Left lung (tissue), 10 donors: ENCODE data around the gene COL4A2. TPM values are rescaled to one million over a fixed set of nuclear protein-coding genes. Genes with fewer than 3 reads are reported as not detected.
A peak's percentile ranks its signal among the peaks of the same experiment; 100 is the strongest.

Source experiments
- ATAC-seq: fragments of 200-7000 bp; cut with Tn5 transposase; one replicate; pipeline ENCODE4 v1.9.1; 2020; ENCODE audit warnings: moderate library complexity
- DNase-seq, 4 donors: peaks; one replicate each; pipeline ENCODE4 v3.0.0-alpha.2; 2013 to 2020
- H3K27ac ChIP-seq, 2 donors: fragments of 200-600 bp; sonication (generic) in 1 of 2; one replicate each; pipeline versions ENCODE4 v1.5.0 to v1.8.0; 2020 to 2021
- H3K27me3 ChIP-seq, 2 donors: fragments of 200-600 bp; sonication (generic) in 1 of 2; one replicate each; pipeline versions ENCODE4 v1.5.0 to v1.8.0; 2020 to 2021
- H3K36me3 ChIP-seq, 2 donors: fragments of 200-600 bp; sonication (generic) in 1 of 2; one replicate each; pipeline versions ENCODE4 v1.5.0 to v1.8.0; 2020 to 2021
- H3K4me1 ChIP-seq, 2 donors: fragments of 200-600 bp; one replicate each; pipeline ENCODE4 v1.8.0; 2021
- H3K4me3 ChIP-seq, 2 donors: fragments of 200-600 bp; sonication (generic) in 1 of 2; one replicate each; pipeline versions ENCODE4 v1.5.0 to v1.8.0; 2020 to 2021; ENCODE audit warnings: mild to moderate bottlenecking in 1 of 2
- H3K9me3 ChIP-seq, 2 donors: fragments of 200-600 bp; sonication (generic) in 1 of 2; one replicate each; pipeline versions ENCODE4 v1.5.0 to v1.8.0; 2020 to 2021
- CTCF ChIP-seq, 2 donors: fragments of 200-600 bp; sonication (generic) in 1 of 2; IDR thresholded peaks; one replicate each; pipeline versions ENCODE4 v1.5.0 to v1.8.0; 2021; ENCODE audit warnings: antibody characterized with exemption in 2 of 2
- intact Hi-C, 2 donors: fragments of 100-400 bp; cut with DNase I; formaldehyde crosslinking; loops; one replicate each; pipeline versions ENCODE4 v1.11.2 to v1.14.2; 2022
- polyA plus RNA-seq, 6 donors: library from polyadenylated mRNA; unstranded; fragments of 120-200 nt; gene quantifications; one replicate each; pipeline ENCODE4 v1.2.1, GENCODE V29; 2013; ENCODE audit not compliant: insufficient read length in 6 of 6
- total RNA-seq, 2 donors: library from RNA; stranded (reverse); fragmentation: NEBNext Ultra II Directional; extraction: Animal tissue kit (Norgen Biotek cat#: 25700); gene quantifications; one replicate each; pipeline ENCODE4 v1.2.1, GENCODE V29; 2021
- donor health status: DM: no; HTN: yes; CAD: no.
- donor health status: DM: no; HTN: no; CAD: no.

The COL4A2 gene
- total and polyA plus RNA-seq, 8 donors = 307 to 638 (median 395) TPM

GRCh38 chr13:110259651-110260050, 47.4 kb upstream of the COL4A2 start:
- ATAC-seq = no peak
- intact Hi-C loops = no loop called here
- Histone ChIP-seq H3K9me3 (no peaks in the 10 kb centered on the region), H3K27ac (no peak overlapping the region), H3K27me3 (no peaks in the 10 kb centered on the region), H3K4me3 (no peak overlapping the region), H3K4me1 (peaks cover 11 to 27% of the 10 kb centered on the region in 2 donors), H3K36me3 (no peaks in the 10 kb centered on the region)
- no peak for DNase-seq
- TF ChIP-seq CTCF (IDR thresholded peaks at IDR 0.05) = no peak

- no peaks in the 10 kb centered on the region for H3K27me3 ChIP-seq
- H3K27ac ChIP-seq = peak overlapping the region; percentile 0 to 42
- H3K4me3 ChIP-seq = no peak overlapping the region
- H3K4me1 ChIP-seq = peaks cover 17 to 45% of the 10 kb centered on the region in 2 donors
- H3K36me3 ChIP-seq = no peaks in the 10 kb centered on the region
- intact Hi-C loops = no loop called here
- H3K9me3 ChIP-seq = no peaks in the 10 kb centered on the region
- no peak for DNase-seq
- ATAC-seq = no peak
- no peak for TF ChIP-seq CTCF (IDR thresholded peaks at IDR 0.05)
Observed at GRCh38 chr13:110261166-110262081, 45.7 kb upstream of the COL4A2 start.

GRCh38 chr13:110262082-110262436, 45.0 kb upstream of the COL4A2 start:
- no peak for DNase-seq
- no peaks in the 10 kb centered on the region for H3K9me3 ChIP-seq
- no peak overlapping the region for H3K4me3 ChIP-seq
- peaks cover 23 to 49% of the 10 kb centered on the region in 2 donors for H3K4me1 ChIP-seq
- H3K27ac ChIP-seq = peak overlapping the region; percentile 0 to 42
- ATAC-seq = no peak
- no peak for TF ChIP-seq CTCF (IDR thresholded peaks at IDR 0.05)
- H3K36me3 ChIP-seq = no peaks in the 10 kb centered on the region
- intact Hi-C loops = no loop called here
- no peaks in the 10 kb centered on the region for H3K27me3 ChIP-seq

GRCh38 chr13:110262508-110263291, 44.4 kb upstream of the COL4A2 start:
- intact Hi-C loops = no loop called here

More at GRCh38 chr13:110262508-110263291, 44.4 kb upstream of the COL4A2 start:
- Histone ChIP-seq H3K27ac (peak overlapping the region; percentile 0 to 42), H3K4me1 (peaks cover 27 to 52% of the 10 kb centered on the region in 2 donors), H3K27me3 (no peaks in the 10 kb centered on the region), H3K4me3 (no peak overlapping the region), H3K9me3 (no peaks in the 10 kb centered on the region), H3K36me3 (no peaks in the 10 kb centered on the region)
- DNase-seq = no peak
- no peak for ATAC-seq
- no peak for TF ChIP-seq CTCF (IDR thresholded peaks at IDR 0.05)
